ENCODE results near the gene NCBP2L. TPM values are rescaled to one million over a fixed set of nuclear protein-coding genes. Genes with fewer than 3 reads are reported as not detected.

The NCBP2L gene
- total and polyA plus RNA-seq, 2 donors (not counting 3 experiments of a cell fraction or from before 2014, with no cell fraction given) = not detected

GRCh38 chrX:107739541-107739940 lies 38.0 kb upstream of the NCBP2L start:
- H3K4me3 ChIP-seq (replicated peaks in 1 of 3; ENCODE audit: insufficient read depth in 1 of 3, low read depth in 1 of 3, low read length in 3 of 3) = no peak overlapping the region
- FAIRE-seq (no peak), DNase-seq (ENCODE audit: low read depth, low spot score) (no peak)
- no peaks in the 10 kb centered on the region for H3K9me3 ChIP-seq (replicated peaks; ENCODE audit: control insufficient read depth, insufficient read depth, low read length)
- H3K36me3 ChIP-seq (ENCODE audit: control insufficient read depth in 2 of 2, extremely low read depth in 1 of 2, insufficient read depth in 2 of 2, low read length in 2 of 2) = no peaks in the 10 kb centered on the region
- no peak overlapping the region for H3K9ac ChIP-seq (replicated peaks; ENCODE audit: extremely low read depth, insufficient read depth, low read length)
- CTCF ChIA-PET = interaction anchor here (1.6 kb wide), 1 partner anchor 66 kb away, joined by 5 read pairs; no protein-coding TSS in a partner anchor
- H2AFZ ChIP-seq (ENCODE audit: low read depth, low read length) = no peak overlapping the region
- H3K27ac ChIP-seq (ENCODE audit: insufficient read depth, low read depth, low read length) = no peak overlapping the region
- H3K79me2 ChIP-seq (ENCODE audit: control insufficient read depth, insufficient read depth, low read length) = no peaks in the 10 kb centered on the region
- H4K20me1 ChIP-seq (replicated peaks; ENCODE audit: control insufficient read depth, extremely low read depth, insufficient read depth, low read length) = no peaks in the 10 kb centered on the region
- TF ChIP-seq JUN (IDR thresholded peaks at IDR 0.05; ENCODE audit: borderline replicate concordance, insufficient read depth, insufficient read length, low read depth) (no peak), CTCF (IDR thresholded peaks at IDR 0.05; ENCODE audit: extremely low read depth in 1 of 2, insufficient read depth in 1 of 2, low read depth in 1 of 2, low read length in 2 of 2) (no peak), FOS (IDR thresholded peaks at IDR 0.05; ENCODE audit: borderline replicate concordance, insufficient read depth, low read length) (no peak), GATA2 (IDR thresholded peaks at IDR 0.05; ENCODE audit: insufficient read depth, insufficient read length, low read depth, low read length) (no peak), MAX (IDR thresholded peaks at IDR 0.05; ENCODE audit: insufficient read depth, insufficient read length) (no peak), MYC (IDR thresholded peaks at IDR 0.05; ENCODE audit: low read depth, low read length) (no peak), POLR2A (IDR thresholded peaks at IDR 0.05; ENCODE audit: low read depth, low read length) (no peak), POLR2AphosphoS5 (IDR thresholded peaks at IDR 0.05; ENCODE audit: insufficient read depth, low read depth, low read length) (no peak), EZH2 (IDR thresholded peaks at IDR 0.05; ENCODE audit: borderline replicate concordance, low read depth, low read length, severe bottlenecking) (no peak)
- POLR2A ChIA-PET = no interaction called here
- peaks cover 14% of the 10 kb centered on the region for H3K4me1 ChIP-seq (ENCODE audit: control insufficient read depth, extremely low read depth, insufficient read depth, low read length)
- dilution Hi-C loops (cut with MboI; ENCODE audit: extremely low pct_ligation_motif_present, low sequenced_read_pairs) (no loop called here), intact Hi-C loops (cut with micrococcal nuclease) (no loop called here)
- H3K4me2 ChIP-seq (ENCODE audit: insufficient read depth, low read length) = no peak overlapping the region
- BruUV-seq (replicated peaks) = no TSS peak
- no peaks in the 10 kb centered on the region for H3K9me1 ChIP-seq (replicated peaks; ENCODE audit: control insufficient read depth, extremely low read depth, insufficient read depth, low read length)
- no peaks in the 10 kb centered on the region for H3K27me3 ChIP-seq (ENCODE audit: control insufficient read depth in 2 of 2, insufficient read depth in 2 of 2, low read length in 2 of 2)

Data from endothelial cell of umbilical vein (primary cell).